SK-N-DZ (cell line): ENCODE results near the gene EFEMP1.
"Not testable (repeated sequence)": the region's sequence is repeated elsewhere in the genome, so short reads cannot be mapped to it uniquely, and the experiment has no call there.

ENCODE experiments used
- DNase-seq: peaks from one replicate; pipeline ENCODE4 v3.0.0-alpha.2; 2015; ENCODE audit warnings: low spot score

The EFEMP1 gene

DNA sequence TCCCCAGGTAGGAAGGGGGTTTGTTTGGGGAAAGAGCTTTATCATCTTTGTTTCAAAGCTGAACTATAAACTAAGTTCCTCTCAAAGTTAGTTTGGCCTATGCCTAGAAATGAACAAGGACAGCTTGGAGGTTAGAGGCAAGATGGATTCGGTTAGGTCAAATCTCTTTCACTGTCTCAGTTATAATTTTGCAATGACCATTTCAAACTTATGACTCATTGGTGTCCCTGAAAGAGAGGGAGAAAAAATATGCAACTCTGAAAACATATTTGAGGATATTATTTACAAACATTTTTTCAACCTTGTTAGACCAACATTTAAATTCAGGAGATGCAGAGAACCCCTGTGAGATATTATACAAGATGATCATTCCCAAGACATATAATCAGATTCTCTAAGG, 95.7 kb downstream of the EFEMP1 start:
- DNase-seq = no peak

DNA sequence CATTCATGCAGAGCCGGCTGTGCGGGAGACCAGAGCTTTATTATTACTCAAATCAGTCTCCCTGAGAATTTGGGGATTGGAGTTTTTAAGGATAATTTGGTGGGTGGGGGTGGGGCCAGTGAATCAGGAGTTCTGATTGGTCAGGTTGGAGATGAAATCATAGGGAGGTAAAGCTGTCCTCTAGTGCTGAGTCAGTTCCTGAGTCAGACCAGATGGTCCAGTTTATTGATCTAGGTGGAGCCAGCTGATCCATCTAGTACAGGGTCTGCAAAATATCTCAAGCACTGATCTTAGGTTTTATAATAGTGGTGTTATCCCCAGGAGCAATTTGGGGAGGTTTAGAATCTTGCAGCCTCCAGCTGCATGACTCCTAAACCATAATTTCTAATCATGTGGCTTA, 96.2 kb downstream of the EFEMP1 start:
- DNase-seq = not testable (repeated sequence)

DNA sequence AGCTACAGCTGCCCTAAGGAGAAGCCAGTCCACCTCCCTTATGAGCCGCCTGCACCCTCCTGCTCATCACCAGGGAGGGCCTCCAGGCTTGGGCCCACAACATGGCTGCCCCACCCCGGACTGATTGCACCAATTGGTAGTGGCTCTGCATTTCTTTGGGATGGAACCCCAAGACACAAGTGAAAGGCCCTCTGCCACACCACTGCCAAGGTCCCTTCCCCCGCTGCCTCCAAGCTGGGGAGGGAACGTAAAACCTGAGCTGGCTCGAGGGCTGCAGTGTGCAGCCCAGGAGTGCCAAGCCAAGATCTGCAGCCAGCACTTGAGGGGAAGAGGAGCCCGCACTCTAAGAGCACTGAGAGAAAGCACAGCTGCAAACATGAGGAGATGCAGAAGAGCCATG, 97.3 kb downstream of the EFEMP1 start:
- no peak for DNase-seq

GRCh38 chr2:55824551-55825096, 99.0 kb downstream of the EFEMP1 start:
- no peak for DNase-seq
